NCI-H510A treated with DMSO at 0.1 percent for 48 hours (cell line): ENCODE results near the gene DENND1A.

Experiments
- DNase-seq: peaks from one replicate; lab custom pipeline; 2025; lab: John Stamatoyannopoulos, UW

DENND1A gene

DNA sequence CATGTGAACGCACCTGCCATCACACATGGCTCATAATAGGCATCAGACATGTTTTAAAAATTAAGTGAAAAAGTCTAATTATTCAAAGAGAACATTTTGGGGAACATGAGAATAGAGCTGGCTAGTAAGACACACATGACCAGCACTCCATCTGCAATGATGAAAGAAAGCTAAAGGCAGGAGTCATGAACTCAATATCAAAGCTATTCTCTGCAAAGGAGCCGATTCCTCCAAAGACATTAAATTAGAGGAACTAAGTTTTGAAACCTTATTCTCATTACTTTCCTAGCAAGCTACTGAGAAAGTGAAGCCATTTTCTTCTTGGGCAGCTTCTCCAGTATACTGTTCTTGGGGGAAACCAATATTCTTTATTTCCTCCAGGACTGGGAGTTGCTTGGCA lies 401.9 kb downstream of the DENND1A start:
- DNase-seq: no peak

DNA sequence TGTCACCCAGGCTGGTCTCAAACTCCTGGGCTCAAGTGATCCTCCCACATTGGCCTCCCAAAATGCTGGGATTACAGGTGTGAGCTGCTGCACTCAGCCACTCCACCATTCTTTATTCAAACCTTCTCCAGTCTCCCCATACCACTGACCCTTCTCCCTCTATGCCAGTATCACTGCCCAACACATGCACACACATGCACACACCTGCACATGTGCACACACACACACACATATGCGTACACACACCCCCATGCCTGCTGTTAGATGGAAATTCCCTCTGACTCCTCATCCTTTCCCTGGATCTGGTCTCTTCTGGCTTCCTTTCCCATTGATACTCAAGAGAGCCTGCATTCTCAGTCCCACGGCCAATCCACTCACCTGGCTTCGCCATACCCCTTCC lies 404.0 kb downstream of the DENND1A start:
- no peak for DNase-seq

DNA sequence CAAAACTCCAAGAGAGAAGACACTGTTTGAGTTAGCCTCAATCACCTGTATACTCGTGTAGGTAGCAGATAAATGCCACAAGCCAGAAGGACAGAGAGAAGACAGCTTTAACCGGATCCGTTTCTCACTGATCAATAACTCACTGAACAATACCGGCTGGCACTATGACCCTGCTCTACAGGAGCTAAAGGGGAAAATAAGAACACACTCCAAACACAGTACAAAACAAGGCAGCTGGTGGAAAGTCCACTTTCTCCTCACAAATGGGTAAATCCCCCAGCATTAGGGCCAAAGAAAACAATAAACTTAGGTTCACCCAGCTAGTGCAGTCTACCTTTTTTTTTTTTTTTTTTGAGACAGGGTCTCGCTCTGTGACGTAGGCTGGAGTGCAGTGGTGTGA lies 404.5 kb downstream of the DENND1A start:
- DNase-seq: no peak

DNA sequence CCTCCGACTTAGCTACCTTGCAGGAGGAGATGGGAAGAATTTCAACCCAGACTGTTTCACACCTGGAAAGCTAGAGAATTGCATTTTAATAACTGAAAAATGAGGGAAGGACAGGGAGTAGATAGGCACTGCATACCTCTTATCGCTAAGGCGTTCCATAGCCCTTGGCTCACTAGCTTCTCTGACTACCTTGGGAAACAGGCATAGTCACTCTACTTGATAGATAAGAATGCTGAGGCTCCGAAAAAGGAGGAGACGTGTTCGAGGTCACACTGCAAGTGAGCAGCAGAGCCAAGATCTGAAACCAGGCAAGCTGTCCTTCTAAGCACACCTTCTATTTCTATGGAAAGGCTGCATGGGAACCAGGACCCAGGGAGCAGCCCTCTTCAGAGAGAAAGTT lies 405.1 kb downstream of the DENND1A start:
- DNase-seq: no peak

DNA sequence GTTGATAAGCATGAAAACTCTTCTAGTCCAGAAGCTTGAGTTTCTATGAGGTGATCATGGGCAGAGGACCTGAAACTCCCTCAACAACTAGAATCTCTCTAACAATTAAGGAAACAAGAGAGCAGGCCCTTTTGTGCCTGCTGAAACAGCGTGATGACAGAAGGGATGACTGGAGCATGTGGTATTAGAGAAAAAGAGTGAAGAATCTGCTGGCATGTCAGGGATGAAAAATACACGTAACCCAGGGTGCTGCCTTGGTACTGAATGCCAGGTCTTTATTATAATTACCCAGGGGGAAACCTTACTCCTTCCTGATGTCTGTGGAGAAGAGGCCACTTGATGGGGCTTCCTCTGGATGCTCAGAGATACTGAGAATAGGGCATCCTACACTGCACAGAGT lies 406.1 kb downstream of the DENND1A start:
- DNase-seq: no peak

DNA sequence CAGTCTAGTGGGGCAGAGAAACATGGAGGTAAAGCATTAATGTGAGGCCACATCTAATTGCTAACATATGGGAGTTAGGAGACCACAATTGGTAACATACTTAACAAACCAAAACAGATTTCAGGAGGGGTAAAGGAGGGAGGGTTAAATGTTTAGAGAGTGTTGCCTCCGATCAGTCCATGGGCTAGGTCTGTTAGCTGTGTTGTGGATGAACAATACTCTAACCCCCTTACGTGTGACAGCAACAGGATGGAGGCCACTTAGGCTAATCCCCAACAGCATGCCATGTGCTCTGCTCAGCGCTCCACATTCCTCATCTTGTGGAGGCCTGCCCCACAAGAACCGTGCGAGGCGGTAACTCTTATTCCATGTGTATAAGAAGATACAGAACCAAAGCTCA lies 406.9 kb downstream of the DENND1A start:
- no peak for DNase-seq

DNA sequence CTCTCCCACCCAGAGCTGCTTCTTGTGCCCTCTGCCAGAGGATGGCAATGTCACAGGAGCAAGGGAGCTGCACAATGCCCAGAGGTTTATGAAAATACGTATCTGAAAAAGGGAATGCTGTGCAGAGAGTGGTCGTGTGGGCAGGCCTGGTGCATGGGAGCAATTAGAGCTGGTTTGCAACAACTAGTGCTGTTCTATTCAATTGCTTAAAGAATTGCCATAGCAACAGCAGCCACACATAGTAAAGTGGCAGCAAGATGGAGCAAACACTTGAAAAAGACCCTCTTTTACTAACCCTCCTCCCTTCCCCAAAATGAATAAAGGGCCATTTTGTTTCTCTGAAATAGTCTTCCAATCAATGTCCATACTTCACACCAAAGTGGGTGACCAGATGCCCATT lies 407.7 kb downstream of the DENND1A start:
- no peak for DNase-seq

DNA sequence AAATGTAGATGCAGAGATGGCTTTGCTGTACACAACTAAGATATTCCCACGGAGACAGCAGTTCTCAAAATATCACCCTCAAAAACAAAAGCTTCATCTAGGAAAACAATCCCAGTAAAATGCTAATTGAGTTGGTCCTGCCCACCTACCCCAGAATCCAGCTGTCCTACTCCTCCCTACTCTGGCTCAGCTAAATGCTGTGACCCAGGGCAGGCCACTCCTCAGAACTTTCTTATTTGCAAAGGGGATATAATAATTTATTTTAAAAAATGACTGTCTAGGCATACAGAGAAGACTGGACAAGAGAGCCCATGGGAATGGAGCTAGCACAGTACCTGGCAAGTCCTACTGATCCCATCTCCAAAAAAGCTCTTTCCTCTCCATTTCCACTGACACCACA lies 411.6 kb downstream of the DENND1A start:
- no peak for DNase-seq

DNA sequence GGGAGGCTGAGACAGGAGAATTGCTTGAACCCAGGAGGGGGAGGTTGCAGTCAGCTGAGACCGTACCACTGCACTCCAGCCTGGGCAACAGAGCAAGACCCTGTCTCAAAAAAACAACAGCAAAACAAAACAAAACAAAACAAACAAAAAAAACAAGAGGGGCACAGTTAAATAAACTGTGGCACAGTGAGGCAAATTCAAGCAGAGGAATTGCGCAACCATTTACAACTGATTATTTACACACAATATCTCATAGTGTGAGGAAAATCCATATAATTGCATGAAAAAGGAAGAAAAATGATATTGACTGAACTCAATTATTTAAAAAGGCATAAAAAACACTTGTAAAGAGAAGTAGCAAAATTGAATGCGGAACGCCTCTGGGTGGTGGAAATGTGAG lies 412.4 kb downstream of the DENND1A start:
- DNase-seq: no peak

DNA sequence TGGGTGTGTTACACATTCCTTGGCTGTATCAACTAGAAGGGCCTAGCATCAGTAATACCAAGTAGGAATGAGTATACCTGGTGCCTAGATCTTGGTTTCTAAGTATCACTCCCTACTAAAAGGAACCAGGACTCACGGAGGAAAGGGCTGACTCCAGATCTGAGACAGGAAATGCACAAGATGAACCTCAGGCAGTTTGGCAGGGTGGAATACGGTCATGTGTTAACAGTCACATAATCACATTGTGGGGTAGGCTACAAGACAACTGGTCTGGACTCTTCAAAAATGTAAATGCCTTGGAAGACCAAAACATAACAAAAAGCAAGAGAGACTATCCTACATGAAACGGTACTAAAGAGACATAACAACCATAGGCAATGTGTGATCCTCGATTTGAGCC lies 415.2 kb downstream of the DENND1A start:
- DNase-seq: no peak

DNA sequence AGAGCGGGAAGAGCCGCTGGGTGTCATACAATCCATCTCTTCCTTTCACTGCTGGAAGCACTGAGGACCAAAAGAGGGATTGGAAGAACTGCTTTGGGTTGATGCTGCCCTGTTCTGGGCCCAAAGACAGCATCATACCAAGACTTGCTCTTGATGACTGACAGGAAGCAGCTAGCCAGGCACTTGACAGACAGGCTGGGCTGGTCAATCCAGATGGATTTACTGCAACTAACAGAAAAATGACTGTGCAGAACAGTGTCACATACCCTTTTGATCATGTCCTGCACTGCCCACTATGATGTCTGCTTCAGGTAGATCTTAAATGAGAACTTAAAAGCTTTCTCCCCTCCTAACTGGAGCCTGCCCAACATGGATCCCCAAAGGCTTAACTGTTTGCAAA lies 416.4 kb downstream of the DENND1A start:
- DNase-seq: no peak

DNA sequence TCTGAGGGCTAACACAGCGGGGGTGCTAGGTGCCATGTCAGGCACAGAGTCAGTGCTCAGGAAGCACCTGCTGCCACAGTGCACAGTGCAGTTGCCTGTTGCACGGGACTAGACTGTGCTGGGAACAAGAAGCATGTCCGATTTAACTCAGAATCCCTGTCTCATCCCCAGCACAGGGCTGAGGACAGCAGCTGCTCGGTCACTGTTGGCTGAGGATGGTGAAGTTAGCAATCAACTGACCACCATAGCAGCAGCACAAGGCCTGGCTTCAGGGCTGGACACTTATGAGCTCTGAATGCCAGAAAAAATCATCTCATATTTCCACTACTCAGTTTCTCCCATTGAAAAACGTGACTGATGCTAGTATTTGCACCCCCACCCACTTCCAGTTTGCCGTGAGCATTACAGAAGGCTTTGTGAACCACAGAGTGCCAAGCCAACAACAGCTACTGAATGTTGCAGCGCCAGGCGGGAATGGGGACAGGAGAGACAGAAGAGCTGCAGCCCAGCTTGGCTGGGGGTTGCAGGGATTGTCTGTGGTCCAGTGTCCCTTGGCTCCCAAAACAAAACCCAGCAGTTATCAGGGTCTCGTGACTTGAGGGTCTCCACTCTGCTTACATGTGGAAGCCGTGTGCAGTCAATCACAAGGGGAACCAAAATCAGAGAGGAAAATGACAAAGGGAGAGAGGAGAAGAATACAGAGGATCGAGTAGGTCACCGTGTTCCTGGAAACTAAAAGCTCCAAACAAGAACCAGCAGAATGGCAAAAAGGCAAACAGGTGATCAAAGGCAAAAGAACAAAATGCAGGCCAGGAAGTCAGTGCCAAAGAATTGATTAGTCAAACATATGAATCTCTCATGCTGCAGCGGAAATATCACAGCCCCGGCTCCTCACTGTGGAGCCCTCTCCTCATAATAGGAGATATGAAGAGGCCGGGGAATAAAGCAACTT lies 418.3 kb downstream of the DENND1A start:
- DNase-seq: no peak

DNA sequence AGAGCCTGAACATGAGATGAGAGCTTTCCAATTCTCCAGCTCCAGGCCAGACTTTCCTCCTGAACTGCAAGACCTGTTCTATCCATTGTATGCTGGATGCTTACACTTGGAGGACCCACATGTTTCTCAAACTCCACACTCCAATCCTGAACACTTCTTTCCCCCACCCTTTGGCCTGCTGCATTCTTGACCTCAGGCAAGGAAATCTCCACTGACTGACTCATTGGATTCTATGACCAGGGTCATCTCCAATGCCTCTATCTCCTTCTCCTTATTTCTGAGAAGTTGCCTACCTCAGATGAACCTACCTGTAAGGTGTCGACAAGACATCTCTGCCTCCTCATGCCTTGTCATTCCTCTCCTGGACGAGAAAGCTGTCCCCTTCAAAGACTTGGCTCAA lies 420.3 kb downstream of the DENND1A start:
- DNase-seq: no peak

DNA sequence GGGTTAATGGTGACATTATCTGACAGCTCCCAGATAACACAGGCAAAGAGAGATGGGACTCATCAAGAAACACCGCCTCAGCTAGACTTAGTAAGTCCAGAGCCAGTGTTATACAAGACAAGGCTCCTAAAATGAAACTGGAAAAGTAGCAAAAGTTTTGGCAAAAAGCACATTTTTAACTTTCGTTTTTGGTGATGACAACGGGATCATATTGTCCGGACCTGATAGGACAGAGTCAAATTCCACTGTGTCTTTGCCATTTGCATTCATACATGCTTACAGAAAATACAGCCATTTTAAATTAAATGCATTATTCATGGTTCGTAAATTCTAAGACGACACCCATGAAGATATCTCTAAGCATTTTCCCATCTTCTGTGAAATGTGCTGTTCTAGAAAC lies 421.9 kb downstream of the DENND1A start:
- no peak for DNase-seq

DNA sequence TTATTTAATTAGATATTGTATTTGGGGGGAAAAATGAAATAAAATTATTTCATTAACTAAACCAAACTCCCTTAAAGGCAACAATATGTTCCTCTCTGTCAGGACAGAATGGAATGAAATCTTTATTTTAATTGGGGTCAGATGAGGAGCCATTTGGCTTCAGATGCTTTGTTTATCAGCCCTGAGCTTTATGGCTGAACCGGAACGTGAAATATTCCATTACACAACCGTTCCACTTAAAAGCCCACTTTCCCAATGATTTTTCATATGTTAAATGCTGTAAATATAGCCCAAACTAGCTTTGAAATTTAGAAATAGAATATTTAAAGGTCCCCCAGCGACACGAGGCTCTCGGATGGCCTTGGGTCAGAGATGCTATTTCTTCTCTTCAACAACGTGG lies 424.4 kb downstream of the DENND1A start:
- DNase-seq: no peak

DNA sequence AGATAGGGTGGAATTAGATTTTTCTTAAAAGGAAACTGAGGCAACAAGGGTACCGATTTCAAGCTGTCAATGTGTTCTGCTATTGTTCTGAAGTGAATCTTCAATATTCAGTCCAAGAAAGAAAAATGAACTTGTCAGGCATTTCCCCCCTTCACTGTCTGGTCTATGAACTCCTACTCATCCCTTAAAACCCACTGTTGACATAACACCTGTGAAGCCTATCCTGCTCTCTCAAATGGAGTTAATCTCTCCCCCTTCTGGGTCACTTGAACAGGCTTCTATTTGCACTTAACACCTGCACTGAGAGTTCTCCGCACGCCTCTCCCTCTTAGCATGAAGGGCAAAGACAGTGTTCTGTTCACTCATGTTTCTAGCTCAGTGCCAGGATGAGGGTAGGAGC lies 429.6 kb downstream of the DENND1A start:
- no peak for DNase-seq

DNA sequence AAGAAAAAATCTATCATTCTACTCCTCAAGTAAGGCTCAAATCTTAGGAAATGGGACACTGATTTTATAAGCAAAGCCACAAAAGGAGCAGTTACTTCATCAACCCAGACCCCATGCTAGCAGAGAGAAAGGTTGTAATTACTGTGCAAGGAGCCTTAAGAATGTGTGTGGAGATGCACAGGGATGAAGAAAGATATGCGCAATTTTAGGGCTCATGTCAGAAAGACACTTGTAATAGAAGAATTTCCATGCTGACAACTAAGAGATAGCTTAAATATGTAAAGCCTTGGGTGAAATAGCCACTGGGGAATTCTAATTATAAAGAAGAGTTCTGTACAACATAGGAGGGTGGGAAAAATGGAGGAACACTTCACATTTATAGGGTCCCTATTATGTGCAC lies 432.1 kb downstream of the DENND1A start:
- DNase-seq: no peak

DNA sequence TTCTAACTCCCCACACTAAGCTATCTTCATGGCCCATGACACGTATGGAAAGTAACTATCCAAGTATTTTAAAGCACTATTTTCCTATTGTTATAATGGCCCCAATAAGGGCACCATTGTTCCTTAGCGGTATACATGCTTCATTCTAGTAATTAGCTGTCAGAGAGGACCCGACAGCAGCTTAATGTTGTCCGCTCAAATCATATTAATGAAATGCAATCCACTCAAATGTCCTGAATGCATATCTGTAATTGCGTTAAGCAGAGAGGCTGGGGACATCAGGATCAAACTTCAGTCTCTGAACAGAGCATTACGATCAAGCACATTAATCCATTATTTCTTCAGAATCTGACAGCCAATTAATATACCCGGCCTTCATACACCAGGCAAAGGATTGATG lies 434.2 kb downstream of the DENND1A start:
- no peak for DNase-seq

DNA sequence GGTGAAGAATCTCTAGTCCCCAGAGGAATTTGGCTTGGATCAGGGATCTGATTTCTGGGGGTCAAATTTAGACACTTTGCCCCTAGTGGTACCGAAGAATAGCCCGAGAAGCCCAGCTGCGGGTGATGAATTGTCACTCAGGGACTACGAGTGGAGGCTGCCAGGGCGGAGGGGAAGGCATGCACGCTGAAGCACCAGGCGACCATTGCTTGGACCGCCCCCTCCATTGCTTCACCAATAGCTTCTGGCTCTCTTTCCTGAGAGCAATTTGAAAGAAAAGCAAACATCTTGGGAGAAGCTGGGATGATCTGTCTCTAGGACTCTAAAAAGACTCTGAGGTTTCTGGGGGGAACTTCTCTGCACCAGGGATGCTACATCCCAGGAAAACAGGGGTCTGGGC lies 436.3 kb downstream of the DENND1A start:
- no peak for DNase-seq

DNA sequence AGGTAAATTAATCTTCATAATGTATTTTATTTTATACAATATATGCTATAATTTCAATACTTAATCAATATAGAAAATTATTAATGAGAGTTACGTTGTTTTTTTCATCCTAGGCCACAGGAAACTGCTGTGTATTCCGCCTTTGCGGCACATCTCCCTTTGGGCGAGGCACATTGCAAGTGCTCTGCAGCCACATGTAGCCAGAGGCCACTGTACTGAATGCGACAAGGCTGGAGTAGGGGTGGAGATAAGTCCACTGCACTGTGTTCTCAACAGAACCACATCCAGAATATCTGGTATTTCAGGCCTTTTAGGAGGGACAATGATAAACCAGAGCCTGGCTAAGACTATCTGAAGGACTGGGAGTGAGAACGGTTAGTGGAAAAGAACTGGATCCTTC lies 439.2 kb downstream of the DENND1A start:
- DNase-seq: no peak

DNA sequence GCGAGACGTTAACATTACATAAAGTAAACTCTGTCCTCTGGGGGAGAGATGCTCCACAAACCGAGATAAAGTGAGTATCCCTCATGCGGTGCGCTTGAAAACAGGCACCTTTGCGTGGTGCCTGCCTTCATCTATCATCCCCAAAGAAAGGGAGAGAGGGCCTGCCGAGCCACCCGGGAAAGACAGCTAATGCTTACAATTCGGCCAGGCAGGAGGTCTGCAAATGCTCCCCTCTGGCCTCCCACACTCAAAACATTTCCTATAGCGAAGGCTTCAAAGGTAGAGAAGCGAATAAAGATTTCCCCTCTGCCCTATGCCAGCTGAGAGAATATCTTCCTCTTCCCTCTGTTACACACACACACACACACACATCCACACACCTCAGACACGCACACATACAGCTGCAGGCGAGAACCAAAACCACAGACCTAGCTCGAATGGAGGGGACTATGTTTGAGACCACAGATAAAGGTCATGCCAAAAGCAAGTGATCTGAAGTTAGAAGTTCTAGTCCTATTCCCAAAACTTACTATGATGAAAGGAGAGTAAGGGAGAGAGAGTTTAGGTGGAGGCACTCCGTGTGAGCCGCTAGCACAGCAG lies 441.1 kb downstream of the DENND1A start:
- no peak for DNase-seq

DNA sequence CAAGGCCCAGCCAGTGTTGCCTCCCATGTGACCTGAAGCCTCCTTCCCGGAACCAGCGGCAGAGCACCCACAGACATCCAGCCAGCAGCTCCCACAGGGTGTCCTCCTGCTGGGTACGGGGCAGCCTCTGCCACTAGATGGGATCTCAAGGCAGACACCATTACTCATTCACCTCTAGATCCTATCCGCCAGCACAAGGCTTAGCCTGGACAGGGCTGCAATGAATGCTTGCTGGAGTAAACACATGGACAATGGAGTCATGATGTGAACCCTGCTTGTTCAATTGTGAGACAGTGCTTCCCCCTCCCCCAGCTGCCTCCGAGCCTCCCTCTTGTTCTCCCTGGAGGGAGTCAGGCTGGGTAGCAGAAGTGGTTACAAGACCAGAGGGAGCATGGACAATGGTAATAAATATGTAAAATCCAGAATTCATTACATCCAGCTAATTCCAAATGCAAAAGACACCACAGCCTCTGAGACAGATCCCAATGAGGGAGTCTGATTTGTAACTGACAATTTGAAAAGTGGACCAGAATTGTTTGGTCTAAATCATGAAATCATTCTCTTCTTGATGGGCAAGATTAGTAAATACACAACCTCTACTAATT lies 441.9 kb downstream of the DENND1A start:
- no peak for DNase-seq

DNA sequence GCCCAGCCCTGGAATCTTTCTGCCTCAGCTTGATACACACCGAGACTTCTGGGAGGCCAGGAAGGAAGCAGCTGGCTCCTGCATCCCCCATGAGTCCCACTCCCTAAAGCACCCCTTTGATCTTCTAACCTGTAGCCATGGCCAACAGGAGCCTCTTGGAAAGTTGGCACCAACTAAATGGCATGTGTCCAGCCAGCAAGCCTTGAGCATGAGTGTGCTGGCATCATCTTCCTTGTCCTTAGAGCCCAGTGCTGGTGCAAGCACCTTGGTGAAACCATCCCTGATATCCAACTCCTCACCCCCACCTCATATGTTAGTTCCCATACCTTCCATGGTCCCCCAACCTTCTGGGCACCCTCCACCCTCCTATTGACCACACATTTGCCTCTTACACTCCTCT lies 443.5 kb downstream of the DENND1A start:
- no peak for DNase-seq
